Inflammatory macrophage treated with lipopolysaccharide for 1 hour (primary cell): ENCODE data around the gene RAPGEF6.
A peak's percentile ranks its signal among the peaks of the same experiment; 100 is the strongest.
"Not testable (repeated sequence)": the region's sequence is repeated elsewhere in the genome, so short reads cannot be mapped to it uniquely, and the experiment has no call there.

Experiments
- DNase-seq, 2 donors: peaks; one replicate each; pipeline ENCODE4 v3.0.0-alpha.2; 2020 to 2022

Gene RAPGEF6, protein sequence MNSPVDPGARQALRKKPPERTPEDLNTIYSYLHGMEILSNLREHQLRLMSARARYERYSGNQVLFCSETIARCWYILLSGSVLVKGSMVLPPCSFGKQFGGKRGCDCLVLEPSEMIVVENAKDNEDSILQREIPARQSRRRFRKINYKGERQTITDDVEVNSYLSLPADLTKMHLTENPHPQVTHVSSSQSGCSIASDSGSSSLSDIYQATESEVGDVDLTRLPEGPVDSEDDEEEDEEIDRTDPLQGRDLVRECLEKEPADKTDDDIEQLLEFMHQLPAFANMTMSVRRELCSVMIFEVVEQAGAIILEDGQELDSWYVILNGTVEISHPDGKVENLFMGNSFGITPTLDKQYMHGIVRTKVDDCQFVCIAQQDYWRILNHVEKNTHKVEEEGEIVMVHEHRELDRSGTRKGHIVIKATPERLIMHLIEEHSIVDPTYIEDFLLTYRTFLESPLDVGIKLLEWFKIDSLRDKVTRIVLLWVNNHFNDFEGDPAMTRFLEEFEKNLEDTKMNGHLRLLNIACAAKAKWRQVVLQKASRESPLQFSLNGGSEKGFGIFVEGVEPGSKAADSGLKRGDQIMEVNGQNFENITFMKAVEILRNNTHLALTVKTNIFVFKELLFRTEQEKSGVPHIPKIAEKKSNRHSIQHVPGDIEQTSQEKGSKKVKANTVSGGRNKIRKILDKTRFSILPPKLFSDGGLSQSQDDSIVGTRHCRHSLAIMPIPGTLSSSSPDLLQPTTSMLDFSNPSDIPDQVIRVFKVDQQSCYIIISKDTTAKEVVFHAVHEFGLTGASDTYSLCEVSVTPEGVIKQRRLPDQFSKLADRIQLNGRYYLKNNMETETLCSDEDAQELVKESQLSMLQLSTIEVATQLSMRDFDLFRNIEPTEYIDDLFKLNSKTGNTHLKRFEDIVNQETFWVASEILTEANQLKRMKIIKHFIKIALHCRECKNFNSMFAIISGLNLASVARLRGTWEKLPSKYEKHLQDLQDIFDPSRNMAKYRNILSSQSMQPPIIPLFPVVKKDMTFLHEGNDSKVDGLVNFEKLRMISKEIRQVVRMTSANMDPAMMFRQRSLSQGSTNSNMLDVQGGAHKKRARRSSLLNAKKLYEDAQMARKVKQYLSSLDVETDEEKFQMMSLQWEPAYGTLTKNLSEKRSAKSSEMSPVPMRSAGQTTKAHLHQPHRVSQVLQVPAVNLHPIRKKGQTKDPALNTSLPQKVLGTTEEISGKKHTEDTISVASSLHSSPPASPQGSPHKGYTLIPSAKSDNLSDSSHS (N-terminal part only)

DNA sequence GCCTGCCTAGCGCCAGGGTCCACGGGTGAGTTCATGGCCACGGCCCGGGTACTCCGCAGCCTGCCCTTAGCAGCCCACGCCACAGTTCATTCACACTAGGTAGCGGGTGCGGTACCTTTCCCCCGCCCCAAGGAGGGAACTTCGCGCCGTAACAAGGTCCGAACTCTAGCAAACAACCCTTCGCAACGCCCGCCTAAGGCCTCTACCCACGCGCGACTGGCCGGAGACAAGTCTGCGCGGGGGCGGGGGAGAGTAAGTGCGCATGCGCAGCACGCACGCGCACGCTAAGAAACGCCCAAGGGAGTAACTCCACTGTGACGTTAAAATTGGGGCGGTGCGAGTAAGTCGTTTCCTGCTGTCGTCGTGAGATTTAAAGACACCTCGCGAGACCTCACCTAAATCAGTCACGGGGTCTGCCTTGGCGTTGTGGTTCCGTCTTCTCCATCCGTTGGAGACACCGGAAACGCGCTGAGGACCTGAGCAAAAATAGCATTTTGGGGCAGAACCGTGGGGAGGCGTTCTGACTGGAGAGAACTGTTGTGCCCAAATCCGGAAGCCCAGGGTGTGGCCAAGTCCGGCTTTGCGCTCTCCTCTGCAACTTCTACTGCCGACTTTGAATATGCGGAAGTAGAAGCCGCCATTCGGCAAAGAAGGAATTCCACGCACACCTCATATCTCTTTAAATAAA, at the start of gene RAPGEF6:
TSS of gene RAPGEF6 (minus strand) at position 234 of the 688 bp plus-strand sequence. CDS start at position 35, 199 bp downstream.
- DNase-seq: peak; percentile 100

- DNase-seq: peak in 1 of 2 donors; percentile 19
Observed at GRCh38 chr5:131684595-131684994, 49.6 kb upstream of the RAPGEF6 start.

DNA sequence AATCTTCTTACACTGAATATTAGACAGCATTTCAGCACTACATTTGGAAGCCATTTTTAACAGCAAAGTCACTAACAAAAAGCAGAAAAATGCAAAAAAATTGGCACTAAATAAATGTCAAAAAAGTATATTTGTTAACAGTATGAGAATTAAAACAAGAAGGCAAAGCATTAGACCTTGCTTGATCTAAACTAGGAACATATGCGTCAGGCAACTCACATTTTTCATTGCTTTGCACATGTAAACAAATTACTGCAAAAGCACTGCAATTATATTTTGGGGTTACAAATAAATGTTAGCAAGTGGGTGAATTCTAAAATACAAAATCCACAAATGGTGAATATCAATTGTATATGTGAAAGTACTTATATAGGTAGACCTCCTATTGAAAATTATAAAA, 49.0 kb upstream of the RAPGEF6 start:
- DNase-seq: no peak

DNA sequence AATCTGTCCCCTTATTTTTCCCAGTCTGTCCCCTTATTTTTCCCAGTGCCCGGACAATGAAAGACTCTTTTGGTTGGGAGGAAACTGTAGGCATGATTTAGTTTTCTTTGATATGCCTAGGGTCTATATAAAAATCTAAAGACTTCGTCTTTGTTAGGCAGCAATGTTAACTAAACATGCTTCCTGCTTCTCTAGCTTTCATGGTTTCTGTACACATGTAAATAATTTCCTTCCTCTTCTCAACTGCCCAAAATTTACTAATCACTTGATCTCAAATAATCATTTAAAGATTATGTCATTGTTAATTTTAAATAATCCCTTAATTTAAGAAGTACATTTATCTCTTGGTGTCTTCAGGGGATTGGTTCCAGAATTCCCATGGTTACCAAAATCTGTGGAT, 47.8 kb upstream of the RAPGEF6 start:
- DNase-seq: peak in 1 of 2 donors; percentile 5

DNA sequence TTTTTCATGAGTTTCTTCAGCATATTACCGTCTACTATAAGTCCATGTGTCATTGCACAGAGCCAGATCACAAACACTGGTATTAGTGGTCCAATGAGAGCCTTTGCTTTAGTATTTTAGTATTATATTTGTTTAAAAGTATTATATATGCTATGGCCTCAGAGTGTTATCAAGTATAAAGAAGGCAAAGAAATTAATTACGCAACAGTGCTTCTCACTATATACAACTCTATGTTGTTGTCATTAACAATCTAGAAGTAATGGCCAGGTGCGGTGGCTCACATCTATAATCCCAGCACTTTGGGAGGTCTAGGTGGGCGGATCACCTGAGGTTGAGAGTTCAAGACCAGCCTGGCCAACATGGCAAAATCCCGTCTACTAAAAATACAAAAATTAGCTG, 47.1 kb upstream of the RAPGEF6 start:
- DNase-seq: no peak

DNA sequence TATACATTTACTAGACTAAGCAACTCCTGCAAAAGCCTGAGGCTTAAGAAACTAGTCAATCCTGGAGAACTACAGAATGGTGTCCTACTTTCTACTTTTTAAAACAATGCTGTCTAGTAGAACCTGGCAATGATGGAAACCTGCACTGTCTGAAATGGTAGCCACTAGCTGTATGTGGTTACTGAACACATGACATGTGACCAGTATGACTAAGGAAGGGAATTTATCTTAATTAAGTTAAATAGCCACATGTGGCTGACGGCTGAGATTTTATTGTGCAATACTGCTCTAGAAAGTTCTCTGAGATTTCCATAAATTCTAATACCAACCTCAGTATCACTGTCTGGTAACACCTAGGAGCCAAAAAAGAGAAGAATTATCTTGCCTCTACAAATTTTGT, 44.9 kb upstream of the RAPGEF6 start:
- DNase-seq: peak; percentile 46 to 57

- not testable (repeated sequence) for DNase-seq
Observed at GRCh38 chr5:131678273-131678672, 43.2 kb upstream of the RAPGEF6 start.

GRCh38 chr5:131677115-131677514, 42.1 kb upstream of the RAPGEF6 start:
- no peak for DNase-seq

DNA sequence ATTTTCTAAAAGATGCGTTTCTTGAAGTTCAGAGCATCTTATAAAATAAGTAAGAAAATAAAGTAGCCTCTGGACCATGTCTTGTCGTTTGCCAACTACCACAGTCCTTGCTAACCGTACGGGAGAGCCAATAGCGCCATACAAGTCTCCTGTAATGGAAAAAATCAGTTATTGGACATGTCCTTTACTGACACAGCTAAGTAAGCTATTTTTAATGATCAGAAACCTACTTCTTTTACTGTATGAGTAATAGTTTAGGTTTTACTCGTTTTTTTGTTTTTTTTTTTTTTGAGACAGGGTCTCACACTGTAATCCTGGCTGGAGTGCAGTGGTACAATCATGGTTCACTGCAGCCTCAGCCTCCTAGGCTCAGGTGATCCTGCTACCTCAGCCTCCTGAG, 37.7 kb upstream of the RAPGEF6 start:
- DNase-seq: no peak

DNA sequence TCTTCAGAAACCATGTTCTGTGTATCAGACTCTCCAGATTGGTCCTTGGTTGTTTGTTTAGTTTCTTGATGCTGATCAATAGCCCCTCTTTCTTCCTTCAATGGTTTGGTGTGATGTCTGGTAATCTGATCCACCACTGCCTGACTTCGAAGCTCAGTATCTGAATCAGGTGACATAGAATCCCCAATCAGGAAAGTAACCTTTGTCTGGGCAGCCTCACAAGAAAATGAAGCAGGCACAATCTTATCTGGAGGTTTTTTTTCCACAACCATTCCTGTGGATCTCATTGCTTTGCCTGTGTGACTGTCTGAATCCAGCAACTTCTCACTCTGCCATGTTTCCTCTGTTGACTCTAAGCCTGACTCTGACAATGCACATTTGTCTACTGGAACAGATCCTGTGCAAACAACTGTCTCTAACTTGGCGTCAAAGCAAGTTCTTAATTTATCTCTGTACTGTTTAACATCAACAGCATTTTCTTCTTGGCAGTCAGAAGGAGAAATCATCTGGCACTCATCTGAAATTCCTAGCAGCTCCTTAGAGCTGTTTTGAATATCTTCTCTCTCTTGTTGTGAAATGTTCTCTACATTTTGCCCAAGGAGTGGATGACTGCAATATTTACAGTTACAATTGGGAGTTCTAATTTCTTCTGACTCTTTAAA, 37.1 kb upstream of the RAPGEF6 start:
- no peak for DNase-seq

DNA sequence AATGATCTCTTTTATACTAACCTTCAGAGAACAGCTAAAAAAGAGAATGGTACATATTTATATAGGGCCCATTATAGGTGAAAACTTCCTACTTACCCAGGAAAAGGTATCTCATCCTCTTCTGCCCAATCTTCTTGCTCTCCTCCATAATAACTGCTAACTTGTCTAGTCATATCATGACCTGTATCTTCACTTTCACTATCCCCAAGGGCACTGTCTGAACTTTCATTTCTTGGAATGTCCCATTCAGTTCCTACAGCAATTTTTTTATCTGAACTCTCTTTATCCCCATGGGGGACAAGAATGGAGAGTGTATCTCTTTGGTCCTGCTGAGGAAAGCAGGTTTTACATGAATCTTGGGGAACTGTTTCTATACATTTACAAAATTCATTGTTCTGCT, 36.4 kb upstream of the RAPGEF6 start:
- no peak for DNase-seq

DNA sequence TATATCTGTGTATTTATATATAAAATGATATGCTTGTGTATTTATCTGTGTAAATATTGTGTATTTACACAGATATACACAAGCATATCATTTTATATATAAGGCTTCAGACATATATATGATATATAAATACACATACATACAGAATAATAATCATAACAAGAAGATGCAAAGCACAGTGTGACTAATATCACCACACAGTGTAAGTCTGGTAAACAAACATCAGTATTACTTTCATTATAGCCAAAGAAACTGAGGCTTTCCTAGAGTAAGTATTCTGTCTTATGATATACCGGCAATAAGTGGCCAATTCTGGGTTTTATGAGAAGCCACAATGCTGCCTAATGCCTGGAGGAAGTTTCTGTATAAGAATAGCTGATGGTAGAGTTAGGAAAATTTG, 29.9 kb upstream of the RAPGEF6 start:
- no peak for DNase-seq

DNA sequence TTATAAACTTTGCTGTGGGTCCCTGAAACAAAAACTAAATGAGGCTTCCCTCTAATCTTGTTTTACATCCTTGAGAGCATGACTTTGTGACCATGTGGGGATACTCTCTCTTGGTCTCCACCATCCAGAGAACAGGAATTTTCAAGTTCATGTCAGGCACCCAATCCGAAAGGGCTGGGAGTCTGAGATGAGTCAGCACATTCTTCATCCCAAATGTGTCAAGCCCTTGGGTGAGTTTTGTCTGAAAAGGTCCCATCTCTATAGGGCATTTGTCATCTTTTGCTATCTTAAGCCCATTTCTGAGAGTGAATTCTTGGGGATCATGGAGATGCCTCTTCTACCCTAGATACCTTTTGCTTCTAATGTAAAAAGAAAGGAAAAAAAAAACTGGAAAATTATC, 26.9 kb upstream of the RAPGEF6 start:
- no peak for DNase-seq

GRCh38 chr5:131659841-131660240, 24.8 kb upstream of the RAPGEF6 start:
- no peak for DNase-seq

DNA sequence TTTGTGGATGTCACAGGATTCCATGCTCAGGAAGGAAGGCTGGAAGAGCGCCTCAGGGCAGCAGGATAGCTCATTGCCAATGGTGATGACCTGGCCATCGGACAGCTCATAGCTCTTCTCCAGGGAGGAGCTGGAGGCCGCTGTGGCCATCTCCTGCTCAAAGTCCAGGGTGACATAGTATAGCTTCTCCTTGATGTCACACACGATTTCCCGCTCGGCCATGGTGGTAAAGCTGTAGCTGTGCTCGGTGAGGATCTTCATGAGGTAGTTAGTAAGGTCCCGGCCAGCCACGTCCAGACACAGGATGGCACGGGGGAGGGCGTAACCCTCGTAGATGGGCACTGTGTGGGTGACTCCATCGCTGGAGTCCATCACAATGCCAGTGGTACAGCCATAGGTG, 24.3 kb upstream of the RAPGEF6 start:
- no peak for DNase-seq

DNA sequence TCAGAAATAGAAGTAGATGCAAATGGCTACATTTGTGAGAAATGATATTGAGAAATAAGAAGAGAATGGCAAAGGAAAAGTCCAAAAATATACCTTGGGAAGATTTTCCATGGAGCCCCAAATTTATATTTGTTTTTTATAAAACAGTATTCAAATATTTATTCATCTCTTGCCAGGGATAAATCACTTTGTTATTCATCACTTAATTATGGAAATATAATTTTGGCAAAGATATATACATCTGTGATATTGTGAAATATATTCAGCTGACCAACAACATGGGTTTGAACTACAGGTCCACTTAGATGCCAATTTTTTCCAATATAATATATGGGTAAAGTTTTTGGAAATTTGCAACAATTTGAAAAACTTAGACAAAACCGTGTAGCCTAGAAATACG, 19.7 kb upstream of the RAPGEF6 start:
- DNase-seq: no peak

- no peak for DNase-seq
Observed at GRCh38 chr5:131654309-131654708, 19.3 kb upstream of the RAPGEF6 start.

GRCh38 chr5:131649161-131649560, 14.1 kb upstream of the RAPGEF6 start:
- no peak for DNase-seq

GRCh38 chr5:131647048-131647769, 12.2 kb upstream of the RAPGEF6 start:
- peak in 1 of 2 donors; percentile 11 for DNase-seq

DNA sequence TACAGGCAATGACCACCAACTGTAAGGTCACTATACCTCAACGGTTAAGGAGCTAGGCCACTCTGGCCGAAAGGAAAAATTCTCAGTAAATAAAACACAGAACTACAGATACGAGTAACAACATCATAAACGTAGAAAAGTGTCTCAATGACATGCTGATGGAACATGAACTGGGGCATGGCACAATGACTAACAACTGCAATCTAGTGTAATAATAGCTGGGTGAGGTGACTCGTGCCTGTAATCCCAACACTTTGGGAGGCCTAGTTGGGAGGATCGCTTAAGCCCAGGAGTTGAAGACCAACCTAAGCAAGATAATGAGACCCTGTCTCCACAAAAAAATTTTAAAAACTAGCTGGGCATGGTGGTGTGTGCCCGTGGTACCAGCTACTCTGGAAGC, 9.8 kb upstream of the RAPGEF6 start:
- no peak for DNase-seq

DNA sequence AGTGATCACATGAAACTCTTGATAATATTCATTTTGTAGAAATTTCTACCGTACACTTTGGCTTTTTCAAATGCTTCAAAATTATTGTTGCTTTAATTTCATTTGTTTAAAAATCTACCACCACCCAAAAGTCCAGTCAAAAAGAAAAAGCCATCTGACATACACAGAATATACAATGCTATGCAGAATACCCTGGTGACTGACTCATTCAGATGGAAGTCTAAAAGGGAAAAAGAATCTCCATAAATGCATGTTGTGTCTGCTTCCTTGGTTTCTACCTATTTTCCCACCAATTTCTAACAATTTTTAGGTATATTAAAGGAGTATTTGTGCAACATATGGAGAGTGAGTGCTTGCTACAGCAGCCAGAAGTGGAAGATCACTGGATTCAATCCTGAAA, 9.3 kb upstream of the RAPGEF6 start:
- DNase-seq: no peak
